Activated CD4-positive, alpha-beta T cell treated with anti-CD3 and anti-CD28 coated beads, Interleukin-2, amount 50 U/mL, for 1 hour (primary cell): ENCODE measurements around the gene GAA.

Experiments
- DNase-seq: peaks from one replicate; pipeline ENCODE4 v3.0.0-alpha.2; 2020

The GAA gene

GRCh38 chr17:80101011-80101945 is at the start of gene GAA:
Gene GAA, plus strand, starts transcription at chr17:80101581. Its CDS starts 3,006 bp downstream, at chr17:80104587.
- DNase-seq = peak; percentile 86

GRCh38 chr17:80051681-80052080 is 49.7 kb upstream of the GAA start:
- no peak for DNase-seq

- no peak for DNase-seq
These were observed 48.3 kb upstream of the GAA start for GRCh38 chr17:80053102-80053501.

GRCh38 chr17:80055597-80055996 is 45.8 kb upstream of the GAA start:
- DNase-seq = no peak

- no peak for DNase-seq
These were observed 42.9 kb upstream of the GAA start for GRCh38 chr17:80058311-80058955.

GRCh38 chr17:80060644-80061043 is 40.7 kb upstream of the GAA start:
- DNase-seq = no peak

- DNase-seq = no peak
These were observed 40.0 kb upstream of the GAA start for GRCh38 chr17:80061421-80061820.

GRCh38 chr17:80063830-80064585 is 37.4 kb upstream of the GAA start:
- DNase-seq = no peak

GRCh38 chr17:80064696-80065095 is 36.7 kb upstream of the GAA start:
- DNase-seq = no peak

- DNase-seq = no peak
These were observed 35.8 kb upstream of the GAA start for GRCh38 chr17:80065478-80066170.

GRCh38 chr17:80067393-80067986 is 33.9 kb upstream of the GAA start:
- DNase-seq = no peak

- no peak for DNase-seq
These were observed 32.8 kb upstream of the GAA start for GRCh38 chr17:80068301-80069222.

- no peak for DNase-seq
These were observed 30.8 kb upstream of the GAA start for GRCh38 chr17:80070375-80071115.

GRCh38 chr17:80071116-80071841 is 30.1 kb upstream of the GAA start:
- no peak for DNase-seq

GRCh38 chr17:80072410-80072809 is 29.0 kb upstream of the GAA start:
- DNase-seq = no peak

GRCh38 chr17:80080081-80080480 is 21.3 kb upstream of the GAA start:
- no peak for DNase-seq

- DNase-seq = no peak
These were observed 19.8 kb upstream of the GAA start for GRCh38 chr17:80081596-80081995.

- peak; percentile 54 for DNase-seq
These were observed 18.8 kb upstream of the GAA start for GRCh38 chr17:80082403-80083135.

- DNase-seq = no peak
These were observed 18.2 kb upstream of the GAA start for GRCh38 chr17:80083136-80083661.
